K562 (cell line): Measurements from ENCODE around the gene MALAT1. TPM values are rescaled to one million over a fixed set of nuclear protein-coding genes. Genes with fewer than 3 reads are reported as not detected.

Source experiments
- BACH1 ChIP-seq: fragments of 200-800 bp; sonication (Bioruptor generic); IDR thresholded peaks from 2 replicates; pipeline ENCODE4 v1.6.1; 2016; ENCODE audit warnings: missing genetic modification characterization, missing compliant biosample characterization
- COPS2 ChIP-seq: fragments of 450-650 bp; conservative IDR thresholded peaks from 2 replicates; pipeline ENCODE4 v1.6.1; 2016; ENCODE audit warnings: mild to moderate bottlenecking, moderate library complexity
- EWSR1 ChIP-seq: fragments of 450-650 bp; IDR thresholded peaks from 2 replicates; pipeline ENCODE4 v1.6.1; 2018; ENCODE audit warnings: borderline replicate concordance, mild to moderate bottlenecking, low read depth, moderate library complexity; ENCODE audit not compliant: partially characterized antibody
- FOXA1 ChIP-seq: fragments of 450-650 bp; IDR thresholded peaks from 2 replicates; pipeline ENCODE4 v1.6.1; 2016; ENCODE audit warnings: mild to moderate bottlenecking, borderline replicate concordance
- FOXP1 ChIP-seq: sonication (generic); formaldehyde crosslinking; IDR thresholded peaks from 2 replicates; pipeline ENCODE4 v1.8.0; 2022; ENCODE audit warnings: mild to moderate bottlenecking, missing genetic modification reagents
- GATAD2B ChIP-seq: fragments of 450-650 bp; IDR thresholded peaks from 2 replicates; pipeline ENCODE4 v1.6.1; 2017; ENCODE audit warnings: mild to moderate bottlenecking, borderline replicate concordance
- KDM1A ChIP-seq, 2 experiments: fragments of 450-650 bp; IDR thresholded peaks; 2 replicates each; pipeline ENCODE4 v1.6.1; 2016; ENCODE audit warnings: mild to moderate bottlenecking in 2 of 2
- MCM7 ChIP-seq, 2 experiments: fragments of 450-650 bp; IDR thresholded peaks; 2 replicates each; pipeline ENCODE4 v1.6.1; 2016 to 2018
- PCBP2 ChIP-seq: fragments of 200-400 bp; formaldehyde crosslinking; IDR thresholded peaks from 2 replicates; pipeline ENCODE4 v1.6.1; 2018; ENCODE audit warnings: low read length, low read depth, mild to moderate bottlenecking, moderate library complexity; ENCODE audit not compliant: poor library complexity, severe bottlenecking
- PTBP1 ChIP-seq: fragments of 200-400 bp; formaldehyde crosslinking; IDR thresholded peaks from 2 replicates; pipeline ENCODE4 v1.6.1; 2017; ENCODE audit warnings: low read depth, low read length
- RBM14 ChIP-seq: fragments of 200-400 bp; formaldehyde crosslinking; IDR thresholded peaks from 2 replicates; pipeline ENCODE4 v1.6.1; 2018; ENCODE audit warnings: low read depth, mild to moderate bottlenecking, low read length, moderate library complexity, borderline replicate concordance; ENCODE audit not compliant: insufficient read depth
- TAF1 ChIP-seq: IDR thresholded peaks from 2 replicates; pipeline ENCODE4 v1.6.1; 2011; ENCODE audit warnings: mild to moderate bottlenecking, low read length, moderate library complexity; ENCODE audit not compliant: insufficient read depth, control insufficient read depth, severe bottlenecking; ENCODE audit errors: extremely low read depth
- TCF3 ChIP-seq: sonication (generic); formaldehyde crosslinking; IDR thresholded peaks from 2 replicates; pipeline ENCODE4 v1.4.0; 2020; ENCODE audit warnings: mild to moderate bottlenecking, missing genetic modification reagents
- ZNF124 ChIP-seq: sonication (generic); formaldehyde crosslinking; IDR thresholded peaks from 2 replicates; pipeline ENCODE4 v1.8.1; 2022; ENCODE audit warnings: missing genetic modification reagents
- ZNF316 ChIP-seq: fragments of 450-650 bp; IDR thresholded peaks from 2 replicates; pipeline ENCODE4 v1.6.1; 2016
- ZNF764 ChIP-seq: fragments of 250-450 bp; sonication (Bioruptor Pico); IDR thresholded peaks from 2 replicates; pipeline ENCODE4 v1.4.0; 2020; ENCODE audit warnings: low read depth, mild to moderate bottlenecking, moderate library complexity
- polyA plus RNA-seq, 8 experiments: library from polyadenylated mRNA; depleted of rRNA in 4 of 8; stranded (reverse) in 5 of 8; unstranded in 3 of 8; fragments of >200 nt; fragmentation: Nextera tagmentation in 2 of 8; fragmentation: Illumina TruSeq in 1 of 8; extraction: Ambion mirVana in 2 of 8; extraction: Trizol in 1 of 8; gene quantifications; 2 replicates each; pipeline versions ENCODE4 v1.2.1 to v1.2.3, GENCODE V29; 2011 to 2014; ENCODE audit warnings: inconsistent platforms in 1 of 8, missing spikeins in 1 of 8
- total RNA-seq, 7 experiments: library from RNA; depleted of rRNA in 6 of 7; stranded (reverse); fragments of >200 nt in 6 of 7; fragmentation: Illumina TruSeq in 2 of 7; extraction: Trizol in 2 of 7; gene quantifications; 2 replicates each; pipeline versions ENCODE4 v1.2.1 to v1.2.3, GENCODE V29; 2011 to 2021; ENCODE audit warnings: low replicate concordance in 1 of 7
- TF ChIP-seq, protein P1 (sequence below): fragments of 250-450 bp; sonication (Bioruptor Pico); IDR thresholded peaks from 2 replicates; pipeline ENCODE4 v1.5.0; 2020; ENCODE audit warnings: mild to moderate bottlenecking
- TF ChIP-seq, protein P2 (sequence below): sonication (generic); formaldehyde crosslinking; IDR thresholded peaks from 2 replicates; pipeline ENCODE4 v1.8.0; 2022; ENCODE audit warnings: mild to moderate bottlenecking, missing genetic modification reagents
- TF ChIP-seq, protein P3 (sequence below): fragments of 250-450 bp; sonication (Bioruptor Pico); IDR thresholded peaks from 2 replicates; pipeline ENCODE4 v1.5.0; 2021; ENCODE audit warnings: mild to moderate bottlenecking, borderline replicate concordance
- TF ChIP-seq, protein P4 (sequence below): fragments of 250-450 bp; sonication (Bioruptor Pico); IDR thresholded peaks from 2 replicates; pipeline ENCODE4 v1.4.0; 2020; ENCODE audit warnings: mild to moderate bottlenecking, moderate library complexity

The MALAT1 gene
- total and polyA plus RNA-seq, 9 of the 15 experiments (the other 6 are each of a cell fraction or from before 2014, with no cell fraction given), result 363 to 8,715 (median 2,351) TPM

DNA sequence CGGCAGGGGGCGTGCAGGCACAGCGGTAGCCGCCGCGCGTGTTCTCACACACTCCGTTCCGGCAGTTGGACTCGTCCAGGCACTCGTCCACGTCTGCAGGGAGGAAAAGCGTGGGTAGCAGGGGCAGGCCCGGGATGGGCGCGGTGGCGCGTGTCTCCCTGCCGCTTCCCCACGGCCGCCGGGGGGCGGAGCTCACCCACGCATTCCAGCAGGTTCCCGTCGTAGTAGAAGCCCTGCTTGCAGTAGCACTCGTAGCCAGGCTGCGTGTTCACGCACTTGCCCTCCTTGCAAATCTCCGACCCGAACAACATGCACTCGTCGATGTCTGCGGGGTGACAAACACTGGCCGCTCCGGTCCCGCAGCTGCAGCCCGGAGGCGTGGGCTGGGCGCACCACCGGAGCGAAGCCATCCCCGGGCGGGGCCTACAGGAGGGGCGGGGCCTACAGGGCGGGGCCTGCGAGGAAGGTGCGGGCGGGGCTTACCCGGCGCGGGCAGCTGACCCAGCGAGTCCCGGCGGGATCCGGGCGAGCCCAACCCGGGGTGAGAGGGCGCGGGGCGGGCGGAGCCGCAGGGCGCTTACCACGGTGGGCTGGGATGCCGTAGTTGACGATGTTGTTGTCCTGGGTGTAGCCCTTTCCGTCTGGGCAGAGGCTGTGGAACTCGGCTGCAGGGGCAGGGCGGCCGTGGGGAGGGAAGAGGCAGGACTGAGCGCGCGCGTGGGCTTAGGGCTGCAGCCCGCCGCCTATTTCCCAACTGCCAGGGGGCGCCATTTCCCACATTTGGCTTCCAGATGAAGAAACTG lies 41.6 kb downstream of the MALAT1 start (continued):
- no peak for TF ChIP-seq BACH1
- no peak for TF ChIP-seq MCM7 (IDR thresholded peaks at IDR 0.05)
- TF ChIP-seq, protein P1, sequence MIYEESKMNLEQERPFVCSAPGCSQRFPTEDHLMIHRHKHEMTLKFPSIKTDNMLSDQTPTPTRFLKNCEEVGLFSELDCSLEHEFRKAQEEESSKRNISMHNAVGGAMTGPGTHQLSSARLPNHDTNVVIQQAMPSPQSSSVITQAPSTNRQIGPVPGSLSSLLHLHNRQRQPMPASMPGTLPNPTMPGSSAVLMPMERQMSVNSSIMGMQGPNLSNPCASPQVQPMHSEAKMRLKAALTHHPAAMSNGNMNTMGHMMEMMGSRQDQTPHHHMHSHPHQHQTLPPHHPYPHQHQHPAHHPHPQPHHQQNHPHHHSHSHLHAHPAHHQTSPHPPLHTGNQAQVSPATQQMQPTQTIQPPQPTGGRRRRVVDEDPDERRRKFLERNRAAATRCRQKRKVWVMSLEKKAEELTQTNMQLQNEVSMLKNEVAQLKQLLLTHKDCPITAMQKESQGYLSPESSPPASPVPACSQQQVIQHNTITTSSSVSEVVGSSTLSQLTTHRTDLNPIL, result no peak
- TF ChIP-seq FOXP1 (CRISPR knock-in tag), result no peak; the same call in 1 of the 2 replicates
- no peak for TF ChIP-seq COPS2
- no peak for TF ChIP-seq TCF3 (CRISPR knock-in tag)
- TF ChIP-seq FOXA1, result no peak
- TF ChIP-seq, protein P2, sequence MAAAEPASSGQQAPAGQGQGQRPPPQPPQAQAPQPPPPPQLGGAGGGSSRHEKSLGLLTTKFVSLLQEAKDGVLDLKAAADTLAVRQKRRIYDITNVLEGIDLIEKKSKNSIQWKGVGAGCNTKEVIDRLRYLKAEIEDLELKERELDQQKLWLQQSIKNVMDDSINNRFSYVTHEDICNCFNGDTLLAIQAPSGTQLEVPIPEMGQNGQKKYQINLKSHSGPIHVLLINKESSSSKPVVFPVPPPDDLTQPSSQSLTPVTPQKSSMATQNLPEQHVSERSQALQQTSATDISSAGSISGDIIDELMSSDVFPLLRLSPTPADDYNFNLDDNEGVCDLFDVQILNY (CRISPR knock-in tag), result 0 out of 2 replicates have a peak, but pooled peaks have one; percentile 63
- no peak for TF ChIP-seq PCBP2
- no peak for TF ChIP-seq ZNF124 (CRISPR knock-in tag)
- no peak for TF ChIP-seq PTBP1
- TF ChIP-seq ZNF316, result peak; percentile 88
- TF ChIP-seq GATAD2B, result peak; percentile 44; the same call in 1 of the 2 replicates
- TF ChIP-seq, protein P3, sequence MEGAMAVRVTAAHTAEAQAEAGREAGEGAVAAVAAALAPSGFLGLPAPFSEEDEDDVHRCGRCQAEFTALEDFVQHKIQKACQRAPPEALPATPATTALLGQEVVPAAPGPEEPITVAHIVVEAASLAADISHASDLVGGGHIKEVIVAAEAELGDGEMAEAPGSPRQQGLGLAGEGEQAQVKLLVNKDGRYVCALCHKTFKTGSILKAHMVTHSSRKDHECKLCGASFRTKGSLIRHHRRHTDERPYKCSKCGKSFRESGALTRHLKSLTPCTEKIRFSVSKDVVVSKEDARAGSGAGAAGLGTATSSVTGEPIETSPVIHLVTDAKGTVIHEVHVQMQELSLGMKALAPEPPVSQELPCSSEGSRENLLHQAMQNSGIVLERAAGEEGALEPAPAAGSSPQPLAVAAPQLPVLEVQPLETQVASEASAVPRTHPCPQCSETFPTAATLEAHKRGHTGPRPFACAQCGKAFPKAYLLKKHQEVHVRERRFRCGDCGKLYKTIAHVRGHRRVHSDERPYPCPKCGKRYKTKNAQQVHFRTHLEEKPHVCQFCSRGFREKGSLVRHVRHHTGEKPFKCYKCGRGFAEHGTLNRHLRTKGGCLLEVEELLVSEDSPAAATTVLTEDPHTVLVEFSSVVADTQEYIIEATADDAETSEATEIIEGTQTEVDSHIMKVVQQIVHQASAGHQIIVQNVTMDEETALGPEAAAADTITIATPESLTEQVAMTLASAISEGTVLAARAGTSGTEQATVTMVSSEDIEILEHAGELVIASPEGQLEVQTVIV (CRISPR knock-in tag), result no peak
- no peak for TF ChIP-seq ZNF764 (CRISPR knock-in tag)
- no peak for TF ChIP-seq EWSR1
- TF ChIP-seq TAF1, result peak; percentile 36
- no peak; the same call in 1 of the 2 replicates for TF ChIP-seq RBM14
- TF ChIP-seq KDM1A (IDR thresholded peaks at IDR 0.05), result no peak
- TF ChIP-seq, protein P4, sequence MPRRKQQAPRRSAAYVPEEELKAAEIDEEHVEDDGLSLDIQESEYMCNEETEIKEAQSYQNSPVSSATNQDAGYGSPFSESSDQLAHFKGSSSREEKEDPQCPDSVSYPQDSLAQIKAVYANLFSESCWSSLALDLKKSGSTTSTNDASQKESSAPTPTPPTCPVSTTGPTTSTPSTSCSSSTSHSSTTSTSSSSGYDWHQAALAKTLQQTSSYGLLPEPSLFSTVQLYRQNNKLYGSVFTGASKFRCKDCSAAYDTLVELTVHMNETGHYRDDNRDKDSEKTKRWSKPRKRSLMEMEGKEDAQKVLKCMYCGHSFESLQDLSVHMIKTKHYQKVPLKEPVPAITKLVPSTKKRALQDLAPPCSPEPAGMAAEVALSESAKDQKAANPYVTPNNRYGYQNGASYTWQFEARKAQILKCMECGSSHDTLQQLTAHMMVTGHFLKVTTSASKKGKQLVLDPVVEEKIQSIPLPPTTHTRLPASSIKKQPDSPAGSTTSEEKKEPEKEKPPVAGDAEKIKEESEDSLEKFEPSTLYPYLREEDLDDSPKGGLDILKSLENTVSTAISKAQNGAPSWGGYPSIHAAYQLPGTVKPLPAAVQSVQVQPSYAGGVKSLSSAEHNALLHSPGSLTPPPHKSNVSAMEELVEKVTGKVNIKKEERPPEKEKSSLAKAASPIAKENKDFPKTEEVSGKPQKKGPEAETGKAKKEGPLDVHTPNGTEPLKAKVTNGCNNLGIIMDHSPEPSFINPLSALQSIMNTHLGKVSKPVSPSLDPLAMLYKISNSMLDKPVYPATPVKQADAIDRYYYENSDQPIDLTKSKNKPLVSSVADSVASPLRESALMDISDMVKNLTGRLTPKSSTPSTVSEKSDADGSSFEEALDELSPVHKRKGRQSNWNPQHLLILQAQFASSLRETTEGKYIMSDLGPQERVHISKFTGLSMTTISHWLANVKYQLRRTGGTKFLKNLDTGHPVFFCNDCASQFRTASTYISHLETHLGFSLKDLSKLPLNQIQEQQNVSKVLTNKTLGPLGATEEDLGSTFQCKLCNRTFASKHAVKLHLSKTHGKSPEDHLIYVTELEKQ (CRISPR knock-in tag), result no peak
